ENCODE measurements around the gene FAM98C.

GRCh38 chr19:38453596-38453995 is 50.7 kb downstream of the FAM98C start:
- no peak for TF ChIP-seq CTCF (IDR thresholded peaks at IDR 0.05)
- no peak for TF ChIP-seq EZH2 (IDR thresholded peaks at IDR 0.05; ENCODE audit: borderline replicate concordance, insufficient read depth, low read depth, low read length, poor library complexity, severe bottlenecking)

Data from B cell (primary cell).